Measurements from ENCODE around the gene ZBTB12. TPM values are rescaled to one million over a fixed set of nuclear protein-coding genes. Genes with fewer than 3 reads are reported as not detected.

The ZBTB12 gene
- total RNA-seq, 2 experiments from 2014 or later = 17.6 to 20.2 TPM

- no peaks in the 10 kb centered on the region for H4K20me1 ChIP-seq (ENCODE audit: insufficient read depth, low read length)
- TF ChIP-seq CTCF (conservative IDR thresholded peaks at IDR 0.05; ENCODE audit: low read length) = no peak
- H3K79me2 ChIP-seq (ENCODE audit: insufficient read depth, low read depth, low read length) = no peaks in the 10 kb centered on the region
- CTCF ChIA-PET (ENCODE audit: unreplicated experiment) = no interaction called here
- no peak within 1 kb of the TSS for H3K4me2 ChIP-seq (ENCODE audit: low read length)
- peaks cover 43% of the 10 kb centered on the region for H3K36me3 ChIP-seq (ENCODE audit: insufficient read depth, low read length)
- POLR2A ChIA-PET = no interaction called here
- BruUV-seq (replicated peaks) = no TSS peak
- peaks cover 8% of the 10 kb centered on the region for H3K4me1 ChIP-seq (ENCODE audit: insufficient read depth, low read length, poor library complexity, severe bottlenecking)
- H3K9me2 ChIP-seq (ENCODE audit: insufficient read depth, low read length) = no peaks in the 10 kb centered on the region
- no peak within 1 kb of the TSS for H3K4me3 ChIP-seq (ENCODE audit: low read depth, low read length, poor library complexity, severe bottlenecking)
- no peaks in the 10 kb centered on the region for H3K9me3 ChIP-seq (ENCODE audit: low read length)
- DNase-seq (ENCODE audit: low spot score) = no peak
- H2AFZ ChIP-seq (ENCODE audit: low read length) = no peak within 1 kb of the TSS
- intact Hi-C loops (cut with micrococcal nuclease; ENCODE audit: unreplicated experiment) = no loop called here
- H3K27ac ChIP-seq (ENCODE audit: low read depth, low read length, poor library complexity, severe bottlenecking) = no peak within 1 kb of the TSS
These were observed 23.2 kb downstream of the ZBTB12 start, which contains the start of gene SLC44A4 for GRCh38 chr6:31878726-31879125. TSS of gene SLC44A4 (minus strand) at chr6:31878997. CDS start at chr6:31878980, 17 bp downstream.

GRCh38 chr6:31878222-31878621, 23.7 kb downstream of the ZBTB12 start:
- CTCF ChIA-PET (ENCODE audit: unreplicated experiment) = no interaction called here

GRCh38 chr6:31877651-31878161, 24.2 kb downstream of the ZBTB12 start:
- Histone ChIP-seq H3K9me2 (ENCODE audit: insufficient read depth, low read length) (no peaks in the 10 kb centered on the region), H3K4me2 (ENCODE audit: low read length) (no peak overlapping the region), H3K4me3 (ENCODE audit: low read depth, low read length, poor library complexity, severe bottlenecking) (no peak overlapping the region), H3K4me1 (ENCODE audit: insufficient read depth, low read length, poor library complexity, severe bottlenecking) (peaks cover 8% of the 10 kb centered on the region), H2AFZ (ENCODE audit: low read length) (no peak overlapping the region), H4K20me1 (ENCODE audit: insufficient read depth, low read length) (no peaks in the 10 kb centered on the region), H3K79me2 (ENCODE audit: insufficient read depth, low read depth, low read length) (no peaks in the 10 kb centered on the region), H3K27ac (ENCODE audit: low read depth, low read length, poor library complexity, severe bottlenecking) (no peak overlapping the region), H3K9me3 (ENCODE audit: low read length) (no peaks in the 10 kb centered on the region), H3K36me3 (ENCODE audit: insufficient read depth, low read length) (peaks cover 33% of the 10 kb centered on the region)
- no peak for TF ChIP-seq CTCF (conservative IDR thresholded peaks at IDR 0.05; ENCODE audit: low read length)
- TF ChIP-seq EZH2phosphoT487 (IDR thresholded peaks at IDR 0.05; ENCODE audit: borderline replicate concordance, low read depth, low read length) = no peak
- BruUV-seq (replicated peaks) = no TSS peak
- intact Hi-C loops (cut with micrococcal nuclease; ENCODE audit: unreplicated experiment) = no loop called here
- no peak for DNase-seq (ENCODE audit: low spot score)
- ChIA-PET CTCF (ENCODE audit: unreplicated experiment) (no interaction called here), POLR2A (no interaction called here)

More at GRCh38 chr6:31878222-31878621, 23.7 kb downstream of the ZBTB12 start:
- Histone ChIP-seq H4K20me1 (ENCODE audit: insufficient read depth, low read length) (no peaks in the 10 kb centered on the region), H3K4me1 (ENCODE audit: insufficient read depth, low read length, poor library complexity, severe bottlenecking) (peaks cover 8% of the 10 kb centered on the region), H3K27ac (ENCODE audit: low read depth, low read length, poor library complexity, severe bottlenecking) (no peak overlapping the region), H3K36me3 (ENCODE audit: insufficient read depth, low read length) (peaks cover 38% of the 10 kb centered on the region), H3K79me2 (ENCODE audit: insufficient read depth, low read depth, low read length) (no peaks in the 10 kb centered on the region), H3K9me3 (ENCODE audit: low read length) (no peaks in the 10 kb centered on the region), H3K9me2 (ENCODE audit: insufficient read depth, low read length) (no peaks in the 10 kb centered on the region), H3K4me2 (ENCODE audit: low read length) (no peak overlapping the region), H2AFZ (ENCODE audit: low read length) (no peak overlapping the region), H3K4me3 (ENCODE audit: low read depth, low read length, poor library complexity, severe bottlenecking) (no peak overlapping the region)
- DNase-seq (ENCODE audit: low spot score) = no peak
- POLR2A ChIA-PET = no interaction called here
- intact Hi-C loops (cut with micrococcal nuclease; ENCODE audit: unreplicated experiment) = no loop called here
- no TSS peak for BruUV-seq (replicated peaks)
- TF ChIP-seq CTCF (conservative IDR thresholded peaks at IDR 0.05; ENCODE audit: low read length) (no peak), EZH2phosphoT487 (IDR thresholded peaks at IDR 0.05; ENCODE audit: borderline replicate concordance, low read depth, low read length) (no peak)

All from OCI-LY7 (cell line).